ENCODE data around the gene CCDC112.
"Not testable (repeated sequence)": the region's sequence is repeated elsewhere in the genome, so short reads cannot be mapped to it uniquely, and the experiment has no call there.

Gene CCDC112, protein sequence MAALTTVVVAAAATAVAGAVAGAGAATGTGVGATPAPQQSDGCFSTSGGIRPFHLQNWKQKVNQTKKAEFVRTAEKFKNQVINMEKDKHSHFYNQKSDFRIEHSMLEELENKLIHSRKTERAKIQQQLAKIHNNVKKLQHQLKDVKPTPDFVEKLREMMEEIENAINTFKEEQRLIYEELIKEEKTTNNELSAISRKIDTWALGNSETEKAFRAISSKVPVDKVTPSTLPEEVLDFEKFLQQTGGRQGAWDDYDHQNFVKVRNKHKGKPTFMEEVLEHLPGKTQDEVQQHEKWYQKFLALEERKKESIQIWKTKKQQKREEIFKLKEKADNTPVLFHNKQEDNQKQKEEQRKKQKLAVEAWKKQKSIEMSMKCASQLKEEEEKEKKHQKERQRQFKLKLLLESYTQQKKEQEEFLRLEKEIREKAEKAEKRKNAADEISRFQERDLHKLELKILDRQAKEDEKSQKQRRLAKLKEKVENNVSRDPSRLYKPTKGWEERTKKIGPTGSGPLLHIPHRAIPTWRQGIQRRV

DNA sequence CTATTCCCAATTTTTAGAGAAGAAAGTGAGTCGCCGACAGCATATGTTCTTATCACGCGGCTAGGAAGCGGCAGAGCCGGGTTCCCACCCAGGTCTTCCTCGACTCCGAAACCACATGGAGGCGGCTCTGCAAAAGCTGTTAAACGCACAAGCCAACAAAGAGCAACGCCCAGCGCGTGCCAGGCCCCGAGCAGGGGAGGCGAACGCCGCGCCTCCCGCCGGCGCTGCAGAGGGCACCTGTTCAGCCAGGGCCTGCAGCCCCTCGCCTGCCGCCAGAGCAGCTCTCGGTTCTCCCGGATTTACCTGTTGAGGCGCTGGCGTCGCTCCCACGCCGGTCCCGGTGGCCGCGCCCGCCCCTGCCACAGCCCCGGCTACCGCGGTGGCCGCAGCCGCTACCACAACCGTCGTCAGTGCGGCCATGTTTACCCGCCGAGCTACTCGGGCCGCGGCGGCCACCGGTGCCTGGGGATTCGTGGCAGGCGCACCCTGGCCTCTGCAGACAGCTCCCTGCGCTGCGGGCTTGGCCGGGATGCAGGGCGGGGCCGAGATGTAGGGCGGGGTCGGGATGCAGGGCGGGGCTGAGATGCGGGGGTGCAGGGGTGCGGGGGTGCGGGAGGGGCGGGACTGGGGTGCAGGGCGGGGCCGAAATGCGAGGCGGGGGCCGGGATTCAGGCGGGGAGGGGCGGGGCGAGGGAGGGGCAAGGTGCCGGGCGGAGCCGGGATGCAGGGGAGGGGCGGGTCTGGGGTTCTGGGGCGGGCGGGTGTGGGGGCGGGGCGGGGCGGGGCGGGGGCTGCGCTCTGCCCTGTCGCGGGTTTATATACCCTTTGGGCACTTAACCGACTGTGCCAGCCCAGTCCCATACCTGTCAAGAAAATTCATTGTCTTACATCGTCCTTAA, at the start of gene CCDC112:
Gene CCDC112 (minus strand): TSS at position 531 of the 899 bp plus-strand sequence. CDS start 111 bp downstream, at position 420.
- peak; percentile 85 for DNase-seq

DNA sequence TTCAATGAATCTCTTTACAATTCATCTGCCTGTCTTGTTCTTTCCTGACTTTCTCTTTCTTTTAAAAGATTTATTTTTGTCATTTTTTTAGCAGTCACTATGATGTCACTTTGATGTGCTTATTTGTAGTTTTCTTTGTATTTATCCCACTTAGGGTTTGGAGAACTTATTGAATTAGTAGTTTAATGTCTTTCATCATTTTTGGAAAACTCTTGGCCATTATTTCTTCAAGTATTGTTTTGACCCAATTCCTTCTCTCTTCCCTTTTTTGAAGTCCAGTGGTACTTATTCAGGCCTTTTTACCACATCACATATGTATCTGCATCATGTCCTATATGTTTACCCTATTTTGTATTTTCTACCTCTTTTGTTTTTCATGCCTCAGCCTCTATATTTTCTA, 48.9 kb upstream of the CCDC112 start:
- no peak for DNase-seq

DNA sequence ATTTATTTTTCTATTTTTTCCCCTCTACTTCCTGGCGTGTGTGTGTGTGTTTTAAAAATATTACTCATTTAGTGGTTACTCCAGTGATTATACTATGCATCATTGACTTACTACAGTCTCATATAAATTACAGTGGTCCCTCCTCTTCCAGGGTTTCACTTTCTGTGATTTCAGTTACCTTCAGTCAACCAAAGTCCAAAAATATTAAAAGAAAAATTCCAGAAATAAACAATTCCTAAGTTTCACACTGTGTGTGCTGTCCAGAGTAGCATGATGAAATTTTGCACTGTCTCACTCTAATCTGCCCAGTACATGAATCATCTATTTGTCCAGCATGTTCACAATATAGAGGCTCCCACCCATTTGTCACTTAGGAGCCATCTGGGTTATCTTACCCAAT, 47.4 kb upstream of the CCDC112 start:
- no peak for DNase-seq

DNA sequence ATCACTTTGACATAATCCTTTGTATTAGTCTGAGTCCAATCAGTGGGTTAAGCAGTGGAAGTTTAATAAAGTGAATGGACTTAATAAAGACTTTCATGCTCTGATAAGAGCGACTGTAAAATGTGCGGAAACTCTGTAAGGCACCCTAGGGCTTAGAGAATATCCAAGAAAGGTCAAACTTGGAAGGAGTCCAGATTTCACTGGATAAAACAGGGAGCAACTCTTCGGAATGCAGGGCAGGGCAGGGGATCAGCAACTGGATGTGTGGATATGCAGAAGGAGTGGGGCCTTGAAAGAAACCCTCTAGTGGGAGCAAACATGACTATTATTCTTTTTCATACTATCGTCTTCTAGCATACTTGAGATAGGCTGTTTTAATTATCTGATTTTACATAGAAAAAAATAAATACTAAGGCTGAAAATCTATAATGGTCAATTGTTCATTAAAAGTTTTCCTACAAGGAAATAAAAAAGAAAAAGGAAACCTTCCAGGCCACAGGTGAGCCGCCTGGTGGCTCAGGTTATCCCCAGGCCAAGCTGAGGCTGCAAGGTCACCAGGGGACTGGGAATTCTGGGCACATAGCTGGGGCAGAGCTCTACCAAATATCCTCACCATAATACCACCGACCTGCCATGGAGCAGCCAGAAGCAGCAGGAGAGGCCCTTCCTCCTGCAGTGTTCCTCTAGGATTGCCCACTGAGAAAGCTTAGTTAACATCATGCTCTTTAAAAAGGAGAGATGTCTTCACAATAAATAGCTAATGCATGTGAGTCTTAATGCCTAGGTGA, 46.3 kb upstream of the CCDC112 start:
- no peak for DNase-seq

DNA sequence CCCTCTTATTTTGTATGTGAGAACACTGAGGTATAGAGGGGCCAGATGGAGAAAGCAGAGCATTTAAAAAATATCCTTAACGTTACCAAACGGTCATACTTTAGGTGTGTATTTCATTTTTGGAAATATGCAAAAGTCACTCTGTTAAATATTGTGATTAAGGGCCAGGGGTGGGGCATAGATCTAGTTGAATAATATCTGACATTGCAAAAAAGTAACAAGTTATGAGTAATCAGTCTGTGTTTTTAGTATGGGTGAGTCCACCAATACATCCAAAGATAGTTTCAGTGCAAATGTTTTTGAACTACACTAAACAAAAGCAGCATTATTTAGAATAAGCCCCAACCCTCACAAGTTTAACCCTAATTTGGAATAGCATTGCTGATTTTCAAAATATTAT, 45.3 kb upstream of the CCDC112 start:
- DNase-seq = no peak

DNA sequence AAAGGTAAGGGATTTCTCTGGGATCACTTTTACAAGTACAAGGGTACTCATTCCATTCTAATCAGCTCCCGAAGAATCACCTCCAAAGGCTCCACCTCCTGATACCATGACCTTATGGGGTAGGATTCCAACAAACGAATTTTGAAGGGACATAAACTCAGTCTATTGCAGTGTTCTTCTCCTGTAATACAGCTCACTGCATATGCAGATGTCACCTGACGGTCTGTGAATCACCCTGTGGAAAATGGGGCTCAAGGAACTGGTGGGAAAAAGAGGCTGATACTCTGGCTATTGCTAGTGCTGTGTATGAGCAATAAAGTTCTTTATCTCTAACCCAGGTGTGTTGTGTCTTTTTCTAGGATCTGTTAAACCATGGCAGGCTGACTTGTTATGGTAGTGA, 42.4 kb upstream of the CCDC112 start:
- DNase-seq = no peak

DNA sequence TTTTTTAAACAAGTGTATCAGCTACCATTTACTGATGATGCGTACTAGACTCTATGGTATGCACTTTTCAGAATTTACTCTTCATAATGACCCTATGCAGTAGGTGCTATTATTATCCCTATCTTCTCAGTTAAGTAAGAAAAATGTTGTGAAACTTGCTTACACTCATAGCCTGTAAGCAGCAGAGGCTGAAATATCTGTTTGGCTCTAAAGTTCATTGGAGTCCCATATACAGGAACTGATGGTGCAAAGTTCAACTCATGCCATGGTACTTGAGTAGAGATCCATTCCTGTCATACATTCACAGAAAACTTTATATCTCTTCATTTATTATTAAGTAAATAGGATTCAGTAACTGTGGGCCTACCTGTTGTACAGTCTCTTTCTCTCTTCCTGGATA, 41.4 kb upstream of the CCDC112 start:
- no peak for DNase-seq

DNA sequence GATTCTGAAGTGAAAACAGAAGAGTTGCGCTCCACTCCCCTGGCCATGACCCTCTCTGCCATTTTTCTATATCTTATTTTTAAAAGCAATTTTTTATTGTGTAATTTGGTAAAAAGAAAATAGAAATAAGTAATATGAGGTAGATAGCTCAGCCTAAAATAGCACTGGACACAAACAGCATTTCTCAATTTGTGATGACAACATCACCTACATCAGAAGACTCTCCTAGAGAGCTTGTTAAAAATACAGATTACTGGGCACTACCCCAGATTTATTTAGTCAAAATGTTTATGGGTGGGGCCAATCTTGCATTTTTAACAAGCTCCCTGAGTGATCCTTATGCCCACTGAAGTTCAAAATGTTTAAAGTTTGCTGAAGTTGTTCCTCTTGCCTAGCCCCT, 40.5 kb upstream of the CCDC112 start:
- DNase-seq = no peak

DNA sequence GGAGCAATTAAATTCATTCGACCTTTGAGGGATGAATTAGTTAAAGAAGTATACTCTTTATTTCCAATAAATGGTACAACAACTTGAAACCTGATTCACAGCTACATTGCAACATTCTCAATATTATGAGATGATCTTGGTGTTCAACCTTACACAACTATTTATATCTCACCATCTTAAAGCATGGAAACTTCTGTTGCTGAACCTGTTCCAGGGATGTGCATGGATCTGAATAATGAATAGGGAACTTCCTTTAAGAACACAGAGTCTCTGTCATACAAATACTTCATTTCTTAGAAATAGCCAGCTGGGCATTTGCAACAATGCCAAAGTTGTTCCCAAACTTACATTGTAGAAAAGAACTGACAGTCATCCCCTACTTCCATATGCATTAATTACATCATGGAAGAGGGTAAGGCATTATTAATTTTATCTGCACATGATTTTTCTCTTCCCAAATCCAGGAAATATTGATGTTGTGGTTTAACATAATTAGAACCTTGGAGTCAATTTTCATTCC, 39.8 kb upstream of the CCDC112 start:
- no peak for DNase-seq

DNA sequence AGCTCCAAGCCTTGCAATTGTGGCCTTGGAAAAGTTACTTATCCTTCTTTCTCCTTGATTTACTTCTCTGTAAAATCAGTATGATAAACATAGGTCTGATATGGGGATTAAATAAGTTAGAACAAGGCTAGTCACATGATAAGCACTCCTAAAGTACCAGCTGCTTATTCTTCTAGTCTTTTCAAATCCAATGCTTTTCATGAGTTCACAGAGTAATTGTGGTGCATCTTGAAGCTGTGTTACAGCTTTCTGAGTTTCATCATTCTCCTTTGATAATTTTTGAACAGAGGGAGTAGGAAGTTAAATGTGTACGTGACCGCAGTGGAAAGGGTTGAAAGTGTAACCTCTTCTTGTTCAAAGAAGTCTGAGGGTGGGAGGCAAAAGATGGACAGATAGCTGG, 38.8 kb upstream of the CCDC112 start:
- DNase-seq = no peak

DNA sequence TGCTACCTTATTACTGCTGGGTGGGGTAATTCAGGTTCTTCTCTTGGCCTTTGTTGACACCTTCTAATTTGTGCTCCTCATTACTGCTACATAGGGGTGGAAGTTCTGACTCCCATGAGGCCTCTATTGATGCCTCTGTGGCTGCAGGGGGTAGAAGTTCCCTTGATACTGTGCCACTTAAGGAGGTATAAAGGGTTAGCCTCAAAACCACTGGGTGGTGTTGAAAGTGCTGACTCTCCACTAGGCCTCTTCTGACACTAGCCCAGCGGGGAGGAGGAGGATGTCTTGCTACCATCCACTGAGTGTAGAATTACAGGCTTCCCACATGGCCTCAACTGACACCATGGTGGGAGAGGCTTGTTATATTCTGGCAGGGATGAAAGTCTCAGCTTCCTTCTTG, 36.7 kb upstream of the CCDC112 start:
- peak; percentile 7 for DNase-seq

DNA sequence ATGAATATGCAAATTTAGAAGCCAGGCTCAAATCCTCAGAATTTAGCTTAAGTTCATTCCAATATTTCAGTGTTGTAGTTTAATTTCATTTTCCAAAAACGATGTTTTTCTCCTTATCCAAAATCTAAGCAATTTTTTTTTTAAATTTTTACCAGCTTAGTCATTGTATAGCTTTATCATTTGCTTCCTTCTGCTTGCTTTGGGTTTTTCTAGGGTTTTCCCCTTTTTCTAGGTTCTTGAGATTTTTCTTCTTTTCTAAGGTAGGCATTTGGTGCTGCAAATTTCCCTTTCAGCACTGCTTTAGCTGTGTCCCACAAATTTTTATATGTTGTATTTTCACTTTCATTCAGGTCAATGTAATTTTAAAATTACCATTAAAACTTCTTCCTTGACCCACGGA, 34.4 kb upstream of the CCDC112 start:
- no peak for DNase-seq

DNA sequence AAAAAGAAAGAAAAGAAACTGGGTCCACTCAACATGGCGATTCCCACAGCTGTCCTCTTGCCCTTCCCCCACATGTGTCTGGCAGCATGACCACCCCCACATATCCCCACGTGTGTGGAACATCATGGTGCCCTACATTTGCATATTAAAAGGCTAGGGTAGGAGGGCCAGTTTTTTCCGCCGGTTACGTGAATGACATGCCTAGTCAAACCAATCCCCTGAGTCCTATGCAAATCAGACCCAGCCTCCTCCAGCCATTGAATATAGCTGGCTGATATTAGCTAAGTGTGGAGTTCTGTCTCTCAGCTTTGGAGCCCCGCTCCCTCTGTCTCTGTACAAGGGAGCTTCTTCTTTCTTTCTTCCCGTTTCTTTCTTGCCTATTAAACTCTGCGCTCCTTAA, 33.0 kb upstream of the CCDC112 start:
- DNase-seq = no peak

DNA sequence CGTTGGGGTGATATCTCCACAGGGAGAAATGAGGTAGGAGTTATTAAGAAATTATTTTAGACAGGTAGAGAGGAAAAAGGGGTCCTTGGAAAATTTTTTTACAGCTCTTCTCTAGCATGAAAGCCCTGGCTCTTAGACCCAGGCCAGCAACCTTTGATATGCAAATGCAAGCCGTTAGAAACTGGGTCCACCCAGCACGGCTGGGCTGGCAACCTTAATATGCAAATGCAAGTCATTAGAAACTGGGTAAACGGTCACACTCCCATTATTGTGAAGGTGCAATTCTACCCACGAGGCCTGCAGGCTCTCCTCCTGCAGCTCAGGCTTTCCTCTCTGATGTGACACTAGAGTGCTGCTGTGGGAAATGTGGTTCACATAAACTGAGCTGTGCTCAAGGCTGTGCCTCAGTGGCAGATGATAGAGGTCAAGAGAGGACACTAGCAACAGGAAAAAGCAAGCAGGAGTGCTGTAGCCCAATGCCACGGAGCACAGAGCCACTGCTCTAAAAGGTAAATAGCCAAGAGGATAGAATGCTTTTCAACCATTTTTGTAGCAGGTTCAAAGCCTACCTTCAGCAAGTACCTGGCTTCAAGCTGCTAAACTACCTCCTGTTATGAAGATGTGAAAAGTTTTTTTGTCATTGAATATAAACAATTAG, 32.3 kb upstream of the CCDC112 start:
- DNase-seq = not testable (repeated sequence)

DNA sequence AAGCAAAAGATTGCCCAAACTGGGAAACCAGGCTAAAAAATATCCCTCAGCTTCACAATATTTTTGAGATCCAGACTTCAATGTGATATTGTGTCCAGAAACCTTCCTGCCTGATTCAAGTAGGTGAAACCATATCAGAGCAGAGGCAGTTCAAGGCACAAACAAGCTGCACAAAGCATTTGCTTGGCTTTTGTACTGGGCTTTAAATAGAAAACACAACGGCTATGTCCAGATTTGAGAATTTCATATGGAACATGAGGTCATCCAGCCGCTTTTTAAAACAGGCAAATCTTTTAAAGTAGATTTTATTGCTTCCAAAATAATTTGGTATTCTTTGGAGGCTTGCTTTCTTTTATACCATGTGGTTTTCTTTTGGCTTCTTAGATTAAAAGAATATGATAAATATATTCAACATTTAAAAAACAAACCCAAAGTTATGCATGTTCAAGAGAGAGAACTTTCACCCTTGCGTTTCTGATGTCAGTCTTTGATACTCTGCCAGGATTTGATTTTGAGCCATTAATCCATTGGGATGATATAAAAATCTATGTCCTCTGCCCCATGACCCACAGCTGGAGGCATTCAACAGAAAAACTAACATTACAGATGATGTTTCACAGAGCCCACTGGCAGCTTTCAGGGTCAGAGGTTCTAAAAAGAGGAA, 29.0 kb upstream of the CCDC112 start:
- DNase-seq = no peak

DNA sequence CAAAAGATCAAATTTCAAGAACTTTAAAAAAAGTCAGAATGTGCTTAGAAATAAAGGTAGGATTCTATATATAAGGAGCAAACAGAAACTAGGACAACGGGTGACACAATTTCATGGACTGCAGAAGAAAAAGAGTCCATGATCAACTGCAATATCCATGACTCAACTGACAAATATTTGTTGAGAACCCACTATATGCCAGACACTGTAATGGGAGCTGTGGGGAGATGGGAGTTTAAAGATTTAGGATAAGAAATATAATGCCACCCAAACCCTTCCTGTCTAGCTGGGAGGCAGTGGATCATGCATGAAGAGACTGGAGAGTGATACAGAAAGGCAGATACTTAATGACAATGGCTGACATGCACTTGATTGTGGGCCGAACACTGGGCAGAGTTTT, 27.6 kb upstream of the CCDC112 start:
- DNase-seq = no peak

DNA sequence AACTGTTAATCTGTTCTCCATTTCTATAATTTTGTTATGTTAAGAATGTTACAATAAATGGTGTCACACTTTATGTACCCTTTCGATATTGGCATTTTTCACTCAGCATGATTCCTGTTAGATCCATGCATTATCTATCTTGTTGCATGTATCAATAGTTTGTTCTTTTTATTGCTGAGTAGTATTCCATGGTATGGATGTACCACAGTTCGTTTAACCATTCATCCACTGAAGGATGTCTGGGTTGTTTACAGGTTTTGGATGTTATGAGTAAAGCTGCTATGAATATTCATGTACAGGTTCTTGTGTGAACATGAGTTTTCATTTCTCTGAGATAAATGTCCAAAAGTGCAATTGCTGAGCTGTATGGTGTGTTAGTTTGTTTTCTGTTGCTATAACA, 26.3 kb upstream of the CCDC112 start:
- no peak for DNase-seq

DNA sequence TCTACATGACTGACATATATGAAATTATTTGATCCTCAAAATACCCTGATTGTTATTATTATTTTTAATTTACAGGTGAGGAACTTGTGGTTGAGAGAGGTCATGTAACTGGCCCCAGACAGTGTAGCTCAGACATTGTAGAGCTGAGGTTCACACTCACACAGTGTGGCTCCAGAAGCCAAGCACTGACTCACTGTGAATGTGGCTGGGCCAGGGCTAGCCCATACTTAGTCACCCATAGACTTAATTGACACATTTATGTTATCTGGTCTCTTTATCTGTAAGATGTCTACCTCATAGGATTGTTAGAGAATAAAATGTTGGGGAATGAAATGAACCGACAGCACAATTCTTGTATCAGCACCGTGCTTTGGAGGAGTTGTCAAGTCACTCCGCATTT, 24.9 kb upstream of the CCDC112 start:
- DNase-seq = peak; percentile 12

DNA sequence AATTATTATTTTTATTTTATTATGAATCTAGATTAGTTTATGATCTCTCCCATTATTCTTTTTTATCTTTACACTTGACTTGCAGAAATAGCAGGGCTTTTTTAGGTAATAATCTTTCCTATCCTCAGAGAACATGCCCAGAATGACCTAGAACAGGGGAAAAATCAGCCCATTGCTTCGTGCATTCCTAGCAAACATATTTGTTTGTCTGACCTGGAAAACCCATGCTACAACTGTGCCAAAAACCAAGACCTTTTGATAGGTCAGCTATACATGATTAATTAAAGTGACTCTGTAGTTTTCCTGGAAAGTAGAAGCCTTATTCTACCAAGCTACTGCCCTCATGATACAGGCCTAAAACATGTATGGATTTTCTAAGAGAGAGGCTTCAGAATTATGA, 24.1 kb upstream of the CCDC112 start:
- no peak for DNase-seq

DNA sequence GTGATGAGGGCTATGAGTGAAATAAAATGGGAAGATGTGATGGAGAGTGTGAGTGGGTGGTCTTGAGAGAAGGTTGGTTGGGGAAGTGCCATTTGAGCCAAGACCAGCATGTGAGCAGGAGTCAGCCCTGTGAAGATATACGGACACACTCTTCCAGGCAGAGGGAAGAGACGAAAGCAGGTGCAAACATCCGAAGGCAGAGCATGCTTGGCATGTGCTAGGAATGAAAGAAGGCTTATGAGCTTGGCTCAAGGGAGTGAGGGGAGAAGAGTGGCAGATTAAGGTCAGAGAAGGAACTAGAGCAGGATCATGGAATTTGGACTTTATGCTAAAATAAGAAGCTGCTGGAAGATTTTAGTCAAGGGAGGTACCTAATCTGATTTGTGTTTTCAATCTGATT, 23.6 kb upstream of the CCDC112 start:
- DNase-seq = no peak

DNA sequence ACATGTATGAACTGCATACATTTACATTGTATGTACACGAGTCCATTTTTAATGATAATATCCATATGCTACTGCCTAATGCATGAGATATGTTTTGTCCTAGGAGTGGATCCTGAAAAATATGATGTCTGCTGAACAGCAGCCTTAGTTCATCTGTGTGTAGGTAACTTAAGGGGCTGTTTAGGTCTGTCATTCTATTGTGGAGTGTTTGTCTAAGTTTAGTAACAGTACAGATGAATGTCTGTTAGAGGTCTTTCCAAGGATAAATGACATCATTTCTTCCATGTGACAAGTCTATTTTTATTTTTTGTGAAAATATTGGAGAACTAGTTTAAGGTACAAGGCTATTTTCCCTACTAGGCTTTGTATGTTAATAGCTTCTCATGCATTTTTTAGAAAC, 22.6 kb upstream of the CCDC112 start:
- no peak for DNase-seq

DNA sequence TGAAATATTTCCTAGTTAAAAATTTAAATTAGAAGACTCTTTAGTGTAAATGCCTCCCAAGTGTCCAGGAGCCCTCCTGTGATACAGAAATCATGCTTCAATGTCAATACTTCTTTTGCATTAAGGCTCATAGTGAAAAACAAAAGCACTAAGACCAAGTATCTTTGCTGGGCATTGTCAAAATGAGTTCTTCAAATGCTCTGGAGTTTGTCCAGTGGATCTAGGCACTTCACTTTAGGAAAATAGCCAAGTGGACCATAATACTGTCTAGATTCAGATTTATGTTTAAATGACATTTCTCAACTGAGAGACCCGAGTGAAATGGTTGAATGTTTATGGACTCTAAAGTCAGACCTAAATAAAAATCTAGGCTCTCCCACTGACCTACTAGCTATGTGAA, 21.3 kb upstream of the CCDC112 start:
- no peak for DNase-seq

All from activated CD4-positive, alpha-beta T cell treated with anti-CD3 and anti-CD28 coated beads for 48 hours (primary cell).